Heart left ventricle (tissue), 13 donors: ENCODE measurements around the gene ORMDL3.

Experiments used
- CTCF ChIP-seq, 12 donors: fragments of 200-600 bp; sonication (generic) in 4 of 12; IDR thresholded peaks; one replicate each; pipeline versions ENCODE4 v1.5.0 to v1.8.0; 2018 to 2022; ENCODE audit warnings: antibody characterized with exemption in 12 of 12, mild to moderate bottlenecking in 5 of 12
- POLR2A ChIP-seq, 2 donors: fragments of 450-650 bp; IDR thresholded peaks; one replicate each; pipeline ENCODE4 v1.6.1; 2017; ENCODE audit warnings: antibody characterized with exemption in 2 of 2, mild to moderate bottlenecking in 2 of 2, moderate library complexity in 2 of 2
- donor health status: ischemic (EF 13 %, LVEDD 7.1; RV severe dilation, severe dysfunction).
- donor health status: DM: no; HTN: yes; CAD: no.
- donor health status: DM: no; HTN: no; CAD: no.
- donor health status: ischemic (EF 25% LVEDD 6.9; RV normal size, moderate dysfunction).
- donor health status: ischemic (EF 25% LVEDD 5.7; RV mildly dilated, moderate dysfunction).
- donor health status: ischemic (EF 35%, LVEDD 5.7; RV mildly dilated, moderate dysfunction).
- donor health status: nonischemic (EF 11% LVEDD 7.7; RV severe dilation, severe dysfunction).
- donor health status: DM: yes; HTN: yes; CAD: no.
- donor health status: PGD.
- donor health status: ischemic (EF 29% LVEDD 5.4; RV normal size, mild dysfunction).
- donor health status: nonischemic (EF 23%, LVEDD 6.1; RV moderate dilation, normal function).

DNA sequence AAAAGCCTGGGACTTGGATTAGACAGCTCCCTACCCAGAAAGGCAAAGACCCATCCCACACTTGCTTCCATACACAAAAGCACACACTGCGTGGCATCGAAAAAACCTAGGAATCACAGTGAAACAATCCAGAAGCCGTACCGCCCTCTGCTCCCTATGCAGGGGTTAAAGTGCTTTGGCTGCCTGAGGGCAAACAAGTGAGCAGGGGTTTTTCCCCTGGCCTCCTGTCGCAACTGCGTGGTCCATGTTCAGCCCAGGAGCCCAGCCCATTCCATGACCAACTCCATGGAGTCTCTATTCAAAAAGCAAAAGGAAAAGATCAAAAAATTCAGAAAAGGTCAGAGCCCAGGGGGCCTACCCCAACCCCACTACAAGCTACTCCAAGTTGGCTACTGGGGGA is 5.4 kb downstream of the ORMDL3 start:
- no peak for TF ChIP-seq CTCF (IDR thresholded peaks at IDR 0.05)
- TF ChIP-seq POLR2A (IDR thresholded peaks at IDR 0.05), result no peak
